Smooth muscle cell (in vitro differentiated cells): ENCODE measurements around the gene PCBP2. TPM values are rescaled to one million over a fixed set of nuclear protein-coding genes. Genes with fewer than 3 reads are reported as not detected.

ENCODE experiments used
- DNase-seq: peaks from one replicate; lab custom pipeline; 2025; ENCODE audit not compliant: unreplicated experiment; lab: John Stamatoyannopoulos, UW
- H2AFZ ChIP-seq: fragments of 200-600 bp; sonication (generic); 2 replicates; pipeline ENCODE4 v1.6.0; 2016; ENCODE audit warnings: antibody characterized with exemption, low read depth, mild to moderate bottlenecking
- H3F3A ChIP-seq: fragments of 200-600 bp; sonication (generic); 2 replicates; pipeline ENCODE4 v1.6.0; 2017; ENCODE audit warnings: antibody characterized with exemption, low read depth
- H3K27ac ChIP-seq: fragments of 200-600 bp; sonication (generic); 2 replicates; pipeline ENCODE4 v1.5.1; 2016; ENCODE audit warnings: low read depth, mild to moderate bottlenecking
- H3K27me3 ChIP-seq: fragments of 200-600 bp; sonication (generic); 2 replicates; pipeline ENCODE4 v1.6.1; 2016; ENCODE audit warnings: low read depth, mild to moderate bottlenecking
- H3K36me3 ChIP-seq: fragments of 200-600 bp; sonication (generic); 2 replicates; pipeline ENCODE4 v1.5.1; 2016; ENCODE audit warnings: low read depth
- H3K4me1 ChIP-seq: fragments of 200-600 bp; sonication (generic); 2 replicates; pipeline ENCODE4 v1.5.1; 2016; ENCODE audit warnings: low read depth
- H3K4me2 ChIP-seq: fragments of 200-600 bp; sonication (generic); 2 replicates; pipeline ENCODE4 v1.6.0; 2016; ENCODE audit warnings: mild to moderate bottlenecking
- H3K4me3 ChIP-seq: fragments of 200-600 bp; sonication (generic); 2 replicates; pipeline ENCODE4 v1.5.1; 2016; ENCODE audit warnings: mild to moderate bottlenecking
- H3K79me2 ChIP-seq: fragments of 200-600 bp; sonication (generic); 2 replicates; pipeline ENCODE4 v1.6.0; 2016; ENCODE audit warnings: low read depth, mild to moderate bottlenecking
- H3K9ac ChIP-seq: fragments of 200-600 bp; sonication (generic); 2 replicates; pipeline ENCODE4 v1.6.0; 2016; ENCODE audit warnings: low read depth
- H3K9me3 ChIP-seq: fragments of 200-600 bp; sonication (generic); replicated peaks from 2 replicates; pipeline ENCODE4 v1.5.1; 2016; ENCODE audit warnings: low read depth
- H4K20me1 ChIP-seq: fragments of 200-600 bp; sonication (generic); 2 replicates; pipeline ENCODE4 v1.6.0; 2016; ENCODE audit warnings: low read depth
- WGBS: methylation state at CpG from one replicate; pipeline ENCODE4 v1.1.7; 2016; ENCODE audit warnings: low lambda C conversion rate; 5-methylcytosine and 5-hydroxymethylcytosine counted together
- polyA plus RNA-seq: library from polyadenylated mRNA; unstranded; fragments of >200 nt; fragmentation: Nextera tagmentation; extraction: Ambion mirVana; gene quantifications from 2 replicates; pipeline ENCODE4 v1.2.1, GENCODE V29; 2016
- total RNA-seq: library from RNA; depleted of rRNA; stranded (reverse); fragments of >200 nt; gene quantifications from 2 replicates; pipeline ENCODE4 v1.2.3, GENCODE V29; 2014
- TF ChIP-seq, protein P1 (sequence below): fragments of 200-600 bp; sonication (generic); IDR thresholded peaks from 2 replicates; pipeline ENCODE4 v1.5.1; 2017; ENCODE audit warnings: borderline replicate concordance, mild to moderate bottlenecking, antibody characterized with exemption; ENCODE audit not compliant: insufficient read depth, poor library complexity, severe bottlenecking

The PCBP2 gene
- total and polyA plus RNA-seq, 2 experiments from 2014 or later = 90.8 to 306 TPM

GRCh38 chr12:53504004-53504920 is 52.4 kb downstream of the PCBP2 start:
- Histone ChIP-seq H3K36me3 (no peaks in the 10 kb centered on the region), H3K4me3 (no peak overlapping the region), H3K27me3 (no peaks in the 10 kb centered on the region), H3K9ac (no peak overlapping the region), H3K79me2 (peaks cover 8% of the 10 kb centered on the region), H3F3A (peaks cover 13% of the 10 kb centered on the region), H2AFZ (no peak overlapping the region), H3K9me3 (no peaks in the 10 kb centered on the region), H3K4me2 (no peak overlapping the region), H3K27ac (no peak overlapping the region), H3K4me1 (peaks cover 17% of the 10 kb centered on the region), H4K20me1 (no peaks in the 10 kb centered on the region)
- WGBS = 91% methylated on average over 14 of the region's 14 CpGs
- TF ChIP-seq, protein P1, sequence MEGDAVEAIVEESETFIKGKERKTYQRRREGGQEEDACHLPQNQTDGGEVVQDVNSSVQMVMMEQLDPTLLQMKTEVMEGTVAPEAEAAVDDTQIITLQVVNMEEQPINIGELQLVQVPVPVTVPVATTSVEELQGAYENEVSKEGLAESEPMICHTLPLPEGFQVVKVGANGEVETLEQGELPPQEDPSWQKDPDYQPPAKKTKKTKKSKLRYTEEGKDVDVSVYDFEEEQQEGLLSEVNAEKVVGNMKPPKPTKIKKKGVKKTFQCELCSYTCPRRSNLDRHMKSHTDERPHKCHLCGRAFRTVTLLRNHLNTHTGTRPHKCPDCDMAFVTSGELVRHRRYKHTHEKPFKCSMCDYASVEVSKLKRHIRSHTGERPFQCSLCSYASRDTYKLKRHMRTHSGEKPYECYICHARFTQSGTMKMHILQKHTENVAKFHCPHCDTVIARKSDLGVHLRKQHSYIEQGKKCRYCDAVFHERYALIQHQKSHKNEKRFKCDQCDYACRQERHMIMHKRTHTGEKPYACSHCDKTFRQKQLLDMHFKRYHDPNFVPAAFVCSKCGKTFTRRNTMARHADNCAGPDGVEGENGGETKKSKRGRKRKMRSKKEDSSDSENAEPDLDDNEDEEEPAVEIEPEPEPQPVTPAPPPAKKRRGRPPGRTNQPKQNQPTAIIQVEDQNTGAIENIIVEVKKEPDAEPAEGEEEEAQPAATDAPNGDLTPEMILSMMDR = no peak
- DNase-seq = no peak

- H3K9ac ChIP-seq = no peak overlapping the region
- TF ChIP-seq, protein P1 = no peak
- H2AFZ ChIP-seq = no peak overlapping the region
Observed at GRCh38 chr12:53505086-53505485, 53.2 kb downstream of the PCBP2 start.

DNA sequence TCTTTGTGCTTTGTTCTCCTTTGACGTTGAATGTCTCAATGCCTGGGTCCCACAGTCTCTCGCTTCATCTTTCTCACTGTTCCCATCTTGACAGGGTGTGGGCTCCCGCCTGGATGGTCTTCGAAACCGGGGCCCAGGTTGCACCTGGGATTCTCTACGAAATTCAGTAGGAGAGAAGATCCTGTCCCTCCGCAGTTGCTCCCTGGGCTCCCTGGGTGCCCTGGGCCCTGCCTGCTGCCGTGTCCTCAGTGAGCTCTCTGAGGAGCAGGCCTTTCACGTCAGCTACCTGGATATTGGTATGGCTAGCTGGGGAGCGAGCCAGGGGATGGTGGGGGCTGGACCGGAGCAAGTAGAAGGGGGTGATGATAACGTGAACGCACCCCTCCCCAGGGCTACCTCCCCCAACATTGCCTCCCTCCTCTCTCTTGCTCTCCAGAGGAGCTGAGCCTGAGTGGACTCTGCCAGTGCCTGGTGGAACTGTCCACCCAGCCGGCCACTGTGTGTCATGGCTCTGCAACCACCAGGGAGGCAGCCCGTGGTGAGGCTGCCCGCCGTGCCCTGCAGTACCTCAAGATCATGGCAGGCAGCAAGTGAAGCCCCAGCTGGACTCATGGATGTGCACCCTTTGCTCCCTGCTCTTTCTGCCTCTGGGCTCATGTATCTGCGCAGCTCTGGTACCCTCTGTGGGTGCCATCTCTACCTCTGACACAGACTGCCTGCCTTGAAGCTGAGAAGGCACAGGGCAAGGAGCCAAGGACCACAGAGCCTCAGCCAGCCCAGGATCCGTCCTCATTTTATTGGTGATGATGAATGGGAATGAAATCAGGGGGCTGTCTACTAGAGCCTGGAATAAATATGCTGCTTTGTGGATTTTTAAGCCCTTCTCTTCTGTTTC is 53.9 kb downstream of the PCBP2 start:
- H3K9ac ChIP-seq = no peak overlapping the region
- no peak for DNase-seq
- no peak overlapping the region for H3K4me2 ChIP-seq
- peaks cover 8% of the 10 kb centered on the region for H3K79me2 ChIP-seq
- H3K4me1 ChIP-seq = peaks cover 9% of the 10 kb centered on the region
- H4K20me1 ChIP-seq = no peaks in the 10 kb centered on the region
- no peaks in the 10 kb centered on the region for H3K27me3 ChIP-seq
- TF ChIP-seq, protein P1 = no peak
- no peak overlapping the region for H3K27ac ChIP-seq
- H3K9me3 ChIP-seq = no peaks in the 10 kb centered on the region
- 96% methylated on average over 19 of the region's 19 CpGs for WGBS
- no peak overlapping the region for H2AFZ ChIP-seq
- H3K4me3 ChIP-seq = no peak overlapping the region
- peaks cover 8% of the 10 kb centered on the region for H3F3A ChIP-seq
- H3K36me3 ChIP-seq = no peaks in the 10 kb centered on the region

More at GRCh38 chr12:53505086-53505485, 53.2 kb downstream of the PCBP2 start:
- H3K4me2 ChIP-seq = no peak overlapping the region
- no peak for DNase-seq
- H3K4me3 ChIP-seq = no peak overlapping the region
- H3F3A ChIP-seq = peaks cover 10% of the 10 kb centered on the region
- H3K79me2 ChIP-seq = peaks cover 8% of the 10 kb centered on the region
- no peaks in the 10 kb centered on the region for H4K20me1 ChIP-seq
- no peak overlapping the region for H3K27ac ChIP-seq
- H3K9me3 ChIP-seq = no peaks in the 10 kb centered on the region
- WGBS = 96% methylated on average over 10 of the region's 10 CpGs
- H3K36me3 ChIP-seq = no peaks in the 10 kb centered on the region
- peaks cover 12% of the 10 kb centered on the region for H3K4me1 ChIP-seq
- no peaks in the 10 kb centered on the region for H3K27me3 ChIP-seq
